ENCODE data around the gene COG5.

COG5 gene

DNA sequence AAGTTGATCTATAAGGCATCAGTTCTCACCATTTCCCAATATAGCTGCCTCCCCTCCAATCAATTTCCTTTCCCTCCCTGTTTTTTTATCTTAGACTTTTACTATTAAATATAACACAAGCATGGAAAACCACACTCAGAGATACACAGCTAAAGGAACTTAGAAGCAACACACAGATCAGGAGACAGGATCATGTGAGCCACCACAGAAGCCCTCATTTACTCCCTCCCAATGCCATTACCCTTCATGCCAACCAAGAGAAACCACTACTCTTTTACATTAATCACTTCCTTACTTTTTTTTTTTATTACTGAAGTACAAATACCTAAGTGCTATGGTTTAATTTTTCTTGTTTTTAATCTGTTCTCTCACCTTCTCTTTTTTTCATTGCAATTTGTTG lies 33.0 kb downstream of the COG5 start:
- Histone ChIP-seq H3F3A (ENCODE audit: insufficient read depth, low read length) (no peaks in the 10 kb centered on the region), H3K4me2 (ENCODE audit: low read length) (no peak overlapping the region), H3K27me3 (ENCODE audit: insufficient read depth, low read length) (no peaks in the 10 kb centered on the region), H3K27ac (ENCODE audit: low read depth, low read length, poor library complexity, severe bottlenecking) (no peak overlapping the region), H2AFZ (ENCODE audit: low read length) (no peak overlapping the region), H3K4me3 (ENCODE audit: low read depth, low read length, poor library complexity, severe bottlenecking) (no peak overlapping the region), H3K36me3 (ENCODE audit: insufficient read depth, low read length) (peaks cover 13% of the 10 kb centered on the region; the same call in 1 of the 2 replicates), H3K9me2 (ENCODE audit: low read depth, low read length) (no peaks in the 10 kb centered on the region), H3K79me2 (ENCODE audit: insufficient read depth, low read length) (no peaks in the 10 kb centered on the region), H3K9ac (ENCODE audit: low read length) (no peak overlapping the region), H4K20me1 (ENCODE audit: insufficient read depth, low read length) (no peaks in the 10 kb centered on the region), H3K4me1 (ENCODE audit: insufficient read depth, low read length, severe bottlenecking) (no peaks in the 10 kb centered on the region), H3K9me3 (ENCODE audit: low read length) (no peaks in the 10 kb centered on the region)
- TF ChIP-seq EZH2 (IDR thresholded peaks at IDR 0.05; ENCODE audit: borderline replicate concordance, low read length), result no peak
- TF ChIP-seq, protein P1, sequence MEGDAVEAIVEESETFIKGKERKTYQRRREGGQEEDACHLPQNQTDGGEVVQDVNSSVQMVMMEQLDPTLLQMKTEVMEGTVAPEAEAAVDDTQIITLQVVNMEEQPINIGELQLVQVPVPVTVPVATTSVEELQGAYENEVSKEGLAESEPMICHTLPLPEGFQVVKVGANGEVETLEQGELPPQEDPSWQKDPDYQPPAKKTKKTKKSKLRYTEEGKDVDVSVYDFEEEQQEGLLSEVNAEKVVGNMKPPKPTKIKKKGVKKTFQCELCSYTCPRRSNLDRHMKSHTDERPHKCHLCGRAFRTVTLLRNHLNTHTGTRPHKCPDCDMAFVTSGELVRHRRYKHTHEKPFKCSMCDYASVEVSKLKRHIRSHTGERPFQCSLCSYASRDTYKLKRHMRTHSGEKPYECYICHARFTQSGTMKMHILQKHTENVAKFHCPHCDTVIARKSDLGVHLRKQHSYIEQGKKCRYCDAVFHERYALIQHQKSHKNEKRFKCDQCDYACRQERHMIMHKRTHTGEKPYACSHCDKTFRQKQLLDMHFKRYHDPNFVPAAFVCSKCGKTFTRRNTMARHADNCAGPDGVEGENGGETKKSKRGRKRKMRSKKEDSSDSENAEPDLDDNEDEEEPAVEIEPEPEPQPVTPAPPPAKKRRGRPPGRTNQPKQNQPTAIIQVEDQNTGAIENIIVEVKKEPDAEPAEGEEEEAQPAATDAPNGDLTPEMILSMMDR (IDR thresholded peaks at IDR 0.05; ENCODE audit: low read length), result no peak

DNA sequence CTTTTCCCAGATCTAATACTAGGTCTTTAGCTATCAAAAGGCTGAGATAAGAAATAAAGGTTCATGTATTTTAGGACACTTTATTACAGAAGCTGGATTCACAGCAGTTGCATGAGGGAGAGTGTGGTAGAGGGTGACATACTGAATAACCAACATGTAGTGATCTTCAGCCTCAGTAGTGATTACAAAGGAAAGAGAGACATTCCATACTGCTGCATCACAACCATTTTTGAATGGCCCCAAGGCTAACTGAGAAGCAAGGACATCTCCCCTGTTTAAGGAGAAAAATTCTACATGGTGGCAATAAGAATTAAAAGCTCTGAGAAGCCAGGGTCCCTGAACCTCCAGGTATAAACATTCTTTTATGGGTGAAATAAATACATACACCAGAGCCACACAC lies 35.3 kb downstream of the COG5 start:
- no peak overlapping the region for H2AFZ ChIP-seq (ENCODE audit: low read length)
- H3F3A ChIP-seq (ENCODE audit: insufficient read depth, low read length), result no peaks in the 10 kb centered on the region
- no peaks in the 10 kb centered on the region for H4K20me1 ChIP-seq (ENCODE audit: insufficient read depth, low read length)
- TF ChIP-seq, protein P1 (IDR thresholded peaks at IDR 0.05; ENCODE audit: low read length), result no peak
- peaks cover 15% of the 10 kb centered on the region; the same call in 1 of the 2 replicates for H3K36me3 ChIP-seq (ENCODE audit: insufficient read depth, low read length)
- H3K9ac ChIP-seq (ENCODE audit: low read length), result no peak overlapping the region
- H3K4me1 ChIP-seq (ENCODE audit: insufficient read depth, low read length, severe bottlenecking), result no peaks in the 10 kb centered on the region
- no peaks in the 10 kb centered on the region for H3K79me2 ChIP-seq (ENCODE audit: insufficient read depth, low read length)
- no peaks in the 10 kb centered on the region for H3K9me3 ChIP-seq (ENCODE audit: low read length)
- no peak overlapping the region for H3K4me3 ChIP-seq (ENCODE audit: low read depth, low read length, poor library complexity, severe bottlenecking)
- no peak overlapping the region for H3K4me2 ChIP-seq (ENCODE audit: low read length)
- no peaks in the 10 kb centered on the region for H3K27me3 ChIP-seq (ENCODE audit: insufficient read depth, low read length)
- H3K27ac ChIP-seq (ENCODE audit: low read depth, low read length, poor library complexity, severe bottlenecking), result no peak overlapping the region
- H3K9me2 ChIP-seq (ENCODE audit: low read depth, low read length), result no peaks in the 10 kb centered on the region

DNA sequence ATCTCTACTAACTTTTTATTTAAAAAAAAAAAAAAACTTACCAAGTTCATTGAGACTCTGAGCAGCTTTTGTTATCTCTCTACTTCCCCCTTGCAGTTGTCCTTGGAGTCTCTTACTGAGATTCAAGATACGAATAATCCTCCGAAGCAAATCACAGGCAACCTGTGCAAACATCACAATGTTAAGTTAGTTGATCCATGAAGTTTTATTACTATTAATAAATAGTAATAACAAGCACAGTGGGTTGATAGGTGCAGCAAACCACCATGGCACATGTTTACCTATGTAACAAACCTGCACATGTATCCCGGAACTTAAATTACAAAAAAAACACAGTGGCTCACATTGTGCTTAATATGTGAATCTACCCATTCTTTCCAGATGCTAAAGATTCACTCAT lies 36.5 kb downstream of the COG5 start:
- Histone ChIP-seq H3K4me2 (ENCODE audit: low read length) (no peak overlapping the region), H2AFZ (ENCODE audit: low read length) (no peak overlapping the region), H3K36me3 (ENCODE audit: insufficient read depth, low read length) (peaks cover 15% of the 10 kb centered on the region; the same call in 1 of the 2 replicates), H3K4me3 (ENCODE audit: low read depth, low read length, poor library complexity, severe bottlenecking) (no peak overlapping the region), H3K4me1 (ENCODE audit: insufficient read depth, low read length, severe bottlenecking) (no peaks in the 10 kb centered on the region), H3K27me3 (ENCODE audit: insufficient read depth, low read length) (no peaks in the 10 kb centered on the region), H3F3A (ENCODE audit: insufficient read depth, low read length) (no peaks in the 10 kb centered on the region), H3K9me2 (ENCODE audit: low read depth, low read length) (no peaks in the 10 kb centered on the region), H3K27ac (ENCODE audit: low read depth, low read length, poor library complexity, severe bottlenecking) (no peak overlapping the region), H4K20me1 (ENCODE audit: insufficient read depth, low read length) (no peaks in the 10 kb centered on the region), H3K9me3 (ENCODE audit: low read length) (no peaks in the 10 kb centered on the region), H3K79me2 (ENCODE audit: insufficient read depth, low read length) (no peaks in the 10 kb centered on the region), H3K9ac (ENCODE audit: low read length) (no peak overlapping the region)
- TF ChIP-seq, protein P1 (IDR thresholded peaks at IDR 0.05; ENCODE audit: low read length), result no peak
- TF ChIP-seq EZH2 (IDR thresholded peaks at IDR 0.05; ENCODE audit: borderline replicate concordance, low read length), result no peak
